ENCODE data around the gene DCDC2C.
"Not testable (repeated sequence)": the region's sequence is repeated elsewhere in the genome, so short reads cannot be mapped to it uniquely, and the experiment has no call there.

The DCDC2C gene

GRCh38 chr2:3656762-3657721 is 46.3 kb upstream of the DCDC2C start:
- Histone ChIP-seq H2AFZ (ENCODE audit: low read depth) (no peak overlapping the region), H3K36me3 (ENCODE audit: insufficient read depth) (no peaks in the 10 kb centered on the region), H3K27me3 (ENCODE audit: insufficient read depth, low read depth) (no peaks in the 10 kb centered on the region), H3K4me2 (no peak overlapping the region), H4K20me1 (ENCODE audit: insufficient read depth) (no peaks in the 10 kb centered on the region), H3K4me3 (IDR thresholded peaks at IDR 0.05; ENCODE audit: insufficient read depth, low read depth, low read length) (no peak overlapping the region), H3K79me2 (ENCODE audit: insufficient read depth, low read depth) (no peaks in the 10 kb centered on the region), H3K27ac (no peak overlapping the region), H3K4me1 (ENCODE audit: low read depth, poor library complexity, severe bottlenecking) (peaks cover 8% of the 10 kb centered on the region), H3K9ac (no peak overlapping the region)
- TF ChIP-seq, protein P1, sequence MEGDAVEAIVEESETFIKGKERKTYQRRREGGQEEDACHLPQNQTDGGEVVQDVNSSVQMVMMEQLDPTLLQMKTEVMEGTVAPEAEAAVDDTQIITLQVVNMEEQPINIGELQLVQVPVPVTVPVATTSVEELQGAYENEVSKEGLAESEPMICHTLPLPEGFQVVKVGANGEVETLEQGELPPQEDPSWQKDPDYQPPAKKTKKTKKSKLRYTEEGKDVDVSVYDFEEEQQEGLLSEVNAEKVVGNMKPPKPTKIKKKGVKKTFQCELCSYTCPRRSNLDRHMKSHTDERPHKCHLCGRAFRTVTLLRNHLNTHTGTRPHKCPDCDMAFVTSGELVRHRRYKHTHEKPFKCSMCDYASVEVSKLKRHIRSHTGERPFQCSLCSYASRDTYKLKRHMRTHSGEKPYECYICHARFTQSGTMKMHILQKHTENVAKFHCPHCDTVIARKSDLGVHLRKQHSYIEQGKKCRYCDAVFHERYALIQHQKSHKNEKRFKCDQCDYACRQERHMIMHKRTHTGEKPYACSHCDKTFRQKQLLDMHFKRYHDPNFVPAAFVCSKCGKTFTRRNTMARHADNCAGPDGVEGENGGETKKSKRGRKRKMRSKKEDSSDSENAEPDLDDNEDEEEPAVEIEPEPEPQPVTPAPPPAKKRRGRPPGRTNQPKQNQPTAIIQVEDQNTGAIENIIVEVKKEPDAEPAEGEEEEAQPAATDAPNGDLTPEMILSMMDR (conservative IDR thresholded peaks at IDR 0.05; ENCODE audit: low read depth, low read length) = no peak

DNA sequence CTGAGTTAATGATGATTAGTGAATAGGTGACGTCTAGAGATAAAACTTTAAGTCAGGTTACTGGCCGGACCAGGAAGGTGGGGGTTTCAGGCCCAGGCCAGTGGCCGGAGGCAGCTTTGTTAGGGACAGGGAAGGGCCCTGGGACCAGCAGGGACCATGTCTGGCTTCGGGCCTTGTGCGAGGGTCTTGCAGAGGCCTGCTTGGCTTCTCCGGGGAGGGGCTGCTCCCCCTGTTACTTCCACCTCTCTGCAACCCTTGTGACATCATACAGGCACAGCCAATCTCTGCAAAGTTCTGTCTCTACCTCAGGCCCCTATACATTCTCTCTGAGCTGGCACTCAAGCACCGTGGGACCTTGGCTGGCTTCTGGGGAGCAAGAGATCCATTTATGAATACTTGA is 45.5 kb upstream of the DCDC2C start, which contains the start of gene ALLC:
ALLC (plus strand) TSS at position 320 of the 400 bp plus-strand sequence. CDS start 12,958 bp downstream, outside the sequence.
- H3K9ac ChIP-seq = no peak within 1 kb of the TSS
- H2AFZ ChIP-seq (ENCODE audit: low read depth) = no peak within 1 kb of the TSS
- no peaks in the 10 kb centered on the region for H3K79me2 ChIP-seq (ENCODE audit: insufficient read depth, low read depth)
- H4K20me1 ChIP-seq (ENCODE audit: insufficient read depth) = no peaks in the 10 kb centered on the region
- H3K27me3 ChIP-seq (ENCODE audit: insufficient read depth, low read depth) = no peaks in the 10 kb centered on the region
- H3K4me1 ChIP-seq (ENCODE audit: low read depth, poor library complexity, severe bottlenecking) = no peaks in the 10 kb centered on the region
- TF ChIP-seq, protein P1 (conservative IDR thresholded peaks at IDR 0.05; ENCODE audit: low read depth, low read length) = no peak
- no peak within 1 kb of the TSS for H3K4me2 ChIP-seq
- H3K4me3 ChIP-seq (IDR thresholded peaks at IDR 0.05; ENCODE audit: insufficient read depth, low read depth, low read length) = no peak within 1 kb of the TSS
- no peaks in the 10 kb centered on the region for H3K36me3 ChIP-seq (ENCODE audit: insufficient read depth)
- no peak within 1 kb of the TSS for H3K27ac ChIP-seq

GRCh38 chr2:3659447-3660432 is 43.6 kb upstream of the DCDC2C start:
- Histone ChIP-seq H3K27me3 (ENCODE audit: insufficient read depth, low read depth) (no peaks in the 10 kb centered on the region), H3K9ac (no peak overlapping the region), H2AFZ (ENCODE audit: low read depth) (no peak overlapping the region), H3K79me2 (ENCODE audit: insufficient read depth, low read depth) (no peaks in the 10 kb centered on the region), H3K36me3 (ENCODE audit: insufficient read depth) (no peaks in the 10 kb centered on the region), H4K20me1 (ENCODE audit: insufficient read depth) (no peaks in the 10 kb centered on the region), H3K4me2 (no peak overlapping the region), H3K4me1 (ENCODE audit: low read depth, poor library complexity, severe bottlenecking) (no peaks in the 10 kb centered on the region), H3K4me3 (IDR thresholded peaks at IDR 0.05; ENCODE audit: insufficient read depth, low read depth, low read length) (no peak overlapping the region), H3K27ac (no peak overlapping the region)
- TF ChIP-seq, protein P1 (conservative IDR thresholded peaks at IDR 0.05; ENCODE audit: low read depth, low read length) = no peak

DNA sequence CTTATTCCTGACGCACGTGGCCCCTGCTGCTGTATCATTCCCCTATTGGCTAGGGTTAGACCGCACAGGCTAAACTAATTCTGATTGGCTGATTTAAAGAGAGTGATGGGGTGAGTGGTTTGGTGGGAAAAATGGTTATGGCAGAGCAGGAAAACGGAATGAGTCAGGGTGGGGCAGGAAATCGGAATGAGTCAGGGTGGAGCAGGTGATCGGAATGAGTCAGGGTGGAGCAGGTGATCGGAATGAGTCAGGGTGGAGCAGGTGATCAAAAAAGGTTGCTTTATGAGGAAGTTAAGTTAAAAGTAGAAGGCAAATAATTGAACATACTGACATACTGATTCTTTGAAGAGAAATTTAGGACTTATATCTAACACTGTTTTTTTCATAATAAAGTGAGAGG is 42.7 kb upstream of the DCDC2C start:
- H3K9ac ChIP-seq; H2AFZ ChIP-seq (ENCODE audit: low read depth); H3K27ac ChIP-seq; H4K20me1 ChIP-seq (ENCODE audit: insufficient read depth); H3K4me3 ChIP-seq (IDR thresholded peaks at IDR 0.05; ENCODE audit: insufficient read depth, low read depth, low read length); H3K36me3 ChIP-seq (ENCODE audit: insufficient read depth); H3K4me1 ChIP-seq (ENCODE audit: low read depth, poor library complexity, severe bottlenecking); H3K79me2 ChIP-seq (ENCODE audit: insufficient read depth, low read depth); H3K4me2 ChIP-seq; H3K27me3 ChIP-seq (ENCODE audit: insufficient read depth, low read depth): not testable (repeated sequence)
